ENCODE measurements around the gene YTHDC1.
A peak's percentile ranks its signal among the peaks of the same experiment; 100 is the strongest.

DNA sequence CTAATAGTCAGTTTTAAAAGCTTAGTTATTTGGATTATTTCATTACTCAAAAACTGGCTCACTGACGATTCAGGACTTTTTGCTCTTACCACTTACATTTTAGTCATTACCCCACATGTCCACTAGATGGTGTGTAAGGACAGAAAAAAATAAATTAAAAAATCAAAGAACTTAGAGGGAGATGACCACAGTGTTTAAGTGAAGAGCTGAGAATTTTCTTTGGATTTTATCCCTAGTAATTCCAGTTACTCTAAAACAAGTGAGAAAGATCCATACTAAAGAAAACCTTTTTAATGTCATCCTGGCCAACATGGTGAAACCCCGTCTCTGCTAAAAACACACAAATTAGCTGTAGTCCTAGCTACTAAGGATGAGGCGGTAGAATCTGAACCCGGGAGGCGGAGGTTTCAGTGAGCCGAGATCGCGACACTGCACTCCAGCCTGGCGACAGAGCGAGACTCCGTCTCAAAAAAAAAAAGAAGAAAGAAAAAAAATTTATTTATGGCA, 78.0 kb downstream of the YTHDC1 start:
- TF ChIP-seq, protein P1, sequence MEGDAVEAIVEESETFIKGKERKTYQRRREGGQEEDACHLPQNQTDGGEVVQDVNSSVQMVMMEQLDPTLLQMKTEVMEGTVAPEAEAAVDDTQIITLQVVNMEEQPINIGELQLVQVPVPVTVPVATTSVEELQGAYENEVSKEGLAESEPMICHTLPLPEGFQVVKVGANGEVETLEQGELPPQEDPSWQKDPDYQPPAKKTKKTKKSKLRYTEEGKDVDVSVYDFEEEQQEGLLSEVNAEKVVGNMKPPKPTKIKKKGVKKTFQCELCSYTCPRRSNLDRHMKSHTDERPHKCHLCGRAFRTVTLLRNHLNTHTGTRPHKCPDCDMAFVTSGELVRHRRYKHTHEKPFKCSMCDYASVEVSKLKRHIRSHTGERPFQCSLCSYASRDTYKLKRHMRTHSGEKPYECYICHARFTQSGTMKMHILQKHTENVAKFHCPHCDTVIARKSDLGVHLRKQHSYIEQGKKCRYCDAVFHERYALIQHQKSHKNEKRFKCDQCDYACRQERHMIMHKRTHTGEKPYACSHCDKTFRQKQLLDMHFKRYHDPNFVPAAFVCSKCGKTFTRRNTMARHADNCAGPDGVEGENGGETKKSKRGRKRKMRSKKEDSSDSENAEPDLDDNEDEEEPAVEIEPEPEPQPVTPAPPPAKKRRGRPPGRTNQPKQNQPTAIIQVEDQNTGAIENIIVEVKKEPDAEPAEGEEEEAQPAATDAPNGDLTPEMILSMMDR (IDR thresholded peaks at IDR 0.05) = peak; percentile 63 to 74 (median 68)
- TF ChIP-seq POLR2A (IDR thresholded peaks at IDR 0.05) = no peak
- no peak for TF ChIP-seq EP300 (IDR thresholded peaks at IDR 0.05)
